ENCODE results near the gene ZNF282. TPM values are rescaled to one million over a fixed set of nuclear protein-coding genes. Genes with fewer than 3 reads are reported as not detected.

ZNF282 gene
- total and polyA plus RNA-seq, 9 of the 15 experiments (the other 6 are each of a cell fraction or from before 2014, with no cell fraction given): 0.76 to 58.6 (median 17.4) TPM

DNA sequence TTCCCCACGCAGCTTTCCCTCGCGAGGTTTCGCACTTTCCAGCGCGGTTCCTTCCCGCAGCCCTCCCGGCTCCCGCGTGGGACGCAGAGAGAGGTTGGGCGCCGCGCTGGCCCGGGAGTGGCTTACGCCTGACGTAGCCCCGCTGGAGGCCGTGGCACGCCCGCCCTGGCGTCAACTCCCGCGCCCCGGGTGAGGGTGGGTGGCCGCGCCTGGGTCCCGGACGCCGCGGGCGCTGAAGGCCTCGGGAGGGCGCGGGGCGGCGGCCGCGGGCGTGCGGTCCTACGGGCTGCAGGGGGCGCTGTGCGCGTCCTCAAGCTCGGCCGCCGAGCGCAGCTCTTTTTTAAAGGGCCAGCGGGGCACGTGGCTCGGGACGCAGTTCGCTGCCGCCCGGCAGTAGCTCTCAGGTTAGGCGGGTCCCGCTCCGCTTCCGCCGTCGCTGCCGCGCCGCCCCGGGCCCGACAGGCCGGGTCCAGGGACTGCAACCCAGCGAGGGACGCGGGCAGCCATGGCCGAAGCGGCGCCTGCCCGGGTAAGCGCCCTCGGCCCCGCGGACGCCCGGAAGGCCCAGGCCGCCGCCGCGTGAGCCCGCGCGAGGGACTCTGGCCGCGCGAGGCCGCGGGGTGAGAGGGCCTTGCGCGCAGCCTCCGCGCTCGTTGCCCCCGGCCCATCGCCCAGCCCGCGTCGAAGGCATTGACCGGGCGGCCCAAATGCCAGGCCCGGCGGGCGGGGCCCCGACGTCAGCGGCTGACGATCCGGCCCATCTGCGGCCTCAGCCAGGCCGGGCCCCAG lies 66.7 kb downstream of the ZNF282 start, which contains the start of gene ZNF783 (continued):
- no peak for TF ChIP-seq CREBBP (IDR thresholded peaks at IDR 0.05; ENCODE audit: low read depth, low read length)
- no peak for TF ChIP-seq SLC30A9 (CRISPR knock-in tag; IDR thresholded peaks at IDR 0.05)
- no peak for TF ChIP-seq FOS (IDR thresholded peaks at IDR 0.05; ENCODE audit: extremely low read depth, insufficient read length)
- TF ChIP-seq, protein P1, sequence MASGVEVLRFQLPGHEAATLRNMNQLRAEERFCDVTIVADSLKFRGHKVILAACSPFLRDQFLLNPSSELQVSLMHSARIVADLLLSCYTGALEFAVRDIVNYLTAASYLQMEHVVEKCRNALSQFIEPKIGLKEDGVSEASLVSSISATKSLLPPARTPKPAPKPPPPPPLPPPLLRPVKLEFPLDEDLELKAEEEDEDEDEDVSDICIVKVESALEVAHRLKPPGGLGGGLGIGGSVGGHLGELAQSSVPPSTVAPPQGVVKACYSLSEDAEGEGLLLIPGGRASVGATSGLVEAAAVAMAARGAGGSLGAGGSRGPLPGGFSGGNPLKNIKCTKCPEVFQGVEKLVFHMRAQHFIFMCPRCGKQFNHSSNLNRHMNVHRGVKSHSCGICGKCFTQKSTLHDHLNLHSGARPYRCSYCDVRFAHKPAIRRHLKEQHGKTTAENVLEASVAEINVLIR (CRISPR knock-in tag; IDR thresholded peaks at IDR 0.05): no peak
- 0 out of 2 replicates have a peak, but pooled peaks have one; percentile 9 for TF ChIP-seq E2F3 (CRISPR knock-in tag; IDR thresholded peaks at IDR 0.05)
- TF ChIP-seq BRF1 (IDR thresholded peaks at IDR 0.05; ENCODE audit: borderline replicate concordance, extremely low read depth, insufficient read length): no peak
- TF ChIP-seq KLF6 (CRISPR knock-in tag; IDR thresholded peaks at IDR 0.05; ENCODE audit: borderline replicate concordance): no peak
- no peak for TF ChIP-seq SRSF3 (IDR thresholded peaks at IDR 0.05; ENCODE audit: insufficient read depth, low read length)
- TF ChIP-seq ESRRB (CRISPR knock-in tag; IDR thresholded peaks at IDR 0.05; ENCODE audit: borderline replicate concordance): no peak
- TF ChIP-seq SNIP1 (IDR thresholded peaks at IDR 0.05; ENCODE audit: low read depth): no peak
- no peak for TF ChIP-seq DPF2 (IDR thresholded peaks at IDR 0.05)
- TF ChIP-seq TCF3 (CRISPR knock-in tag; IDR thresholded peaks at IDR 0.05): no peak
- TF ChIP-seq TAF7 (tag; IDR thresholded peaks at IDR 0.05): no peak
- TF ChIP-seq, protein P2, sequence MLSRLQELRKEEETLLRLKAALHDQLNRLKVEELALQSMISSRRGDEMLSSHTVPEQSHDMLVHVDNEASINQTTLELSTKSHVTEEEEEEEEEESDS (CRISPR knock-in tag; IDR thresholded peaks at IDR 0.05): no peak
- no peak for TF ChIP-seq MEF2A (IDR thresholded peaks at IDR 0.05; ENCODE audit: control insufficient read depth, low read depth, low read length)
- 0 out of 2 replicates have a peak, but pooled peaks have one; percentile 0 for TF ChIP-seq EGR1 (conservative IDR thresholded peaks at IDR 0.05)
- TF ChIP-seq, protein P3, sequence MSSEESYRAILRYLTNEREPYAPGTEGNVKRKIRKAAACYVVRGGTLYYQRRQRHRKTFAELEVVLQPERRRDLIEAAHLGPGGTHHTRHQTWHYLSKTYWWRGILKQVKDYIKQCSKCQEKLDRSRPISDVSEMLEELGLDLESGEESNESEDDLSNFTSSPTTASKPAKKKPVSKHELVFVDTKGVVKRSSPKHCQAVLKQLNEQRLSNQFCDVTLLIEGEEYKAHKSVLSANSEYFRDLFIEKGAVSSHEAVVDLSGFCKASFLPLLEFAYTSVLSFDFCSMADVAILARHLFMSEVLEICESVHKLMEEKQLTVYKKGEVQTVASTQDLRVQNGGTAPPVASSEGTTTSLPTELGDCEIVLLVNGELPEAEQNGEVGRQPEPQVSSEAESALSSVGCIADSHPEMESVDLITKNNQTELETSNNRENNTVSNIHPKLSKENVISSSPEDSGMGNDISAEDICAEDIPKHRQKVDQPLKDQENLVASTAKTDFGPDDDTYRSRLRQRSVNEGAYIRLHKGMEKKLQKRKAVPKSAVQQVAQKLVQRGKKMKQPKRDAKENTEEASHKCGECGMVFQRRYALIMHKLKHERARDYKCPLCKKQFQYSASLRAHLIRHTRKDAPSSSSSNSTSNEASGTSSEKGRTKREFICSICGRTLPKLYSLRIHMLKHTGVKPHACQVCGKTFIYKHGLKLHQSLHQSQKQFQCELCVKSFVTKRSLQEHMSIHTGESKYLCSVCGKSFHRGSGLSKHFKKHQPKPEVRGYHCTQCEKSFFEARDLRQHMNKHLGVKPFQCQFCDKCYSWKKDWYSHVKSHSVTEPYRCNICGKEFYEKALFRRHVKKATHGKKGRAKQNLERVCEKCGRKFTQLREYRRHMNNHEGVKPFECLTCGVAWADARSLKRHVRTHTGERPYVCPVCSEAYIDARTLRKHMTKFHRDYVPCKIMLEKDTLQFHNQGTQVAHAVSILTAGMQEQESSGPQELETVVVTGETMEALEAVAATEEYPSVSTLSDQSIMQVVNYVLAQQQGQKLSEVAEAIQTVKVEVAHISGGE (CRISPR knock-in tag; IDR thresholded peaks at IDR 0.05): no peak
- peak; percentile 22; the same call in 1 of the 2 replicates for TF ChIP-seq JUN (IDR thresholded peaks at IDR 0.05; ENCODE audit: borderline replicate concordance, low read depth, low read length)
- peak; percentile 13; the same call in 1 of the 2 replicates for TF ChIP-seq JUN (CRISPR knock-in tag; IDR thresholded peaks at IDR 0.05; ENCODE audit: borderline replicate concordance)
- TF ChIP-seq MECOM (CRISPR knock-in tag; IDR thresholded peaks at IDR 0.05): no peak
- TF ChIP-seq FOXK1 (CRISPR knock-in tag; IDR thresholded peaks at IDR 0.05; ENCODE audit: borderline replicate concordance): no peak
- no peak for TF ChIP-seq ZNF507 (tag; conservative IDR thresholded peaks at IDR 0.05)
- TF ChIP-seq BRD9 (IDR thresholded peaks at IDR 0.05; ENCODE audit: low read depth, partially characterized antibody): no peak
- TF ChIP-seq DACH1 (IDR thresholded peaks at IDR 0.05; ENCODE audit: partially characterized antibody): no peak
- no peak for TF ChIP-seq FOXM1 (IDR thresholded peaks at IDR 0.05; ENCODE audit: low read depth)
- peak; percentile 59 for TF ChIP-seq FOXM1 (CRISPR knock-in tag; IDR thresholded peaks at IDR 0.05; ENCODE audit: low read depth)
